Right atrium auricular region (tissue), 2 donors: ENCODE results near the gene SRGAP3. TPM values are rescaled to one million over a fixed set of nuclear protein-coding genes. Genes with fewer than 3 reads are reported as not detected.

Experiments used
- DNase-seq: peaks from one replicate; pipeline ENCODE4 v3.0.0-alpha.2; 2019; ENCODE audit warnings: low spot score
- H3K27ac ChIP-seq, 2 donors: fragments of 200-600 bp; sonication (generic); 1 replicate in 1 of 2; 2 replicates in 1 of 2; pipeline ENCODE4 v1.5.1; 2016 to 2019
- H3K27me3 ChIP-seq, 2 donors: fragments of 200-600 bp; sonication (generic); one replicate each; pipeline versions ENCODE4 v1.5.1 to v1.6.0; 2017 to 2019
- H3K36me3 ChIP-seq: fragments of 200-600 bp; sonication (generic); one replicate; pipeline ENCODE4 v1.5.1; 2016
- H3K4me1 ChIP-seq, 2 donors: fragments of 200-600 bp; sonication (generic); one replicate each; pipeline versions ENCODE4 v1.5.1 to v1.6.0; 2017 to 2019
- H3K4me3 ChIP-seq, 2 donors: fragments of 200-600 bp; sonication (generic); 1 replicate in 1 of 2; 2 replicates in 1 of 2; pipeline ENCODE4 v1.5.1; 2017 to 2019; ENCODE audit warnings: mild to moderate bottlenecking in 1 of 2, moderate library complexity in 1 of 2
- H3K9me3 ChIP-seq, 2 donors: fragments of 200-600 bp; sonication (generic); one replicate each; pipeline ENCODE4 v1.5.1; 2019
- total RNA-seq, 2 donors: library from RNA; depleted of rRNA; stranded (reverse); fragments of >200 nt; gene quantifications; one replicate each; pipeline ENCODE4 v1.1.0, GENCODE V29; 2016
- TF ChIP-seq, protein P1 (sequence below), 2 donors: fragments of 200-600 bp; sonication (generic); IDR thresholded peaks; one replicate each; pipeline ENCODE4 v1.5.1; 2019; ENCODE audit warnings: antibody characterized with exemption in 2 of 2

Gene SRGAP3
- total RNA-seq, 2 donors from 2014 or later, result 4.0 to 5.0 TPM

DNA sequence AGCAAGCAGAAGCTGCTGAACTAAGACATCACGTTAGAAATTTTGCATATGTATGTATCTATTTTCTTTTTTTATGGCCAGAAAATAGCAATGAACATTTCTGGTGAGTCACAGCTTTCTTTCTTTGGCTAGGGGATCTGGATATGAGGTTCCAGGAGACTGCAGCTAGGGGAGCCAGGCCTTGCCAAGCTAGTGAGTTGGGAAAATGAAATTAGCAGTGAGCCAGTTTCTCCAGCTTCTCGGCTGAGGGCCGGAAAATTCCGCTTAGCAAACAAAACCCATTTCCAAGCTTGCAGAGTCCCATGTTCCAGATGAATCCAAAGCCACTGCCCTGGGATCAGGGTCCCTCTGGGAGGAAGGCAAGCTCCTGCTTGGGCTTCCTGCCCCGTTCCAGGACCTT, 137.6 kb downstream of the SRGAP3 start:
- H3K27ac ChIP-seq, result no peak overlapping the region
- H3K4me3 ChIP-seq, result no peak overlapping the region
- no peaks in the 10 kb centered on the region for H3K4me1 ChIP-seq
- no peaks in the 10 kb centered on the region for H3K36me3 ChIP-seq
- H3K27me3 ChIP-seq, result no peaks in the 10 kb centered on the region
- no peaks in the 10 kb centered on the region for H3K9me3 ChIP-seq
- DNase-seq, result peak; percentile 74
- TF ChIP-seq, protein P1, sequence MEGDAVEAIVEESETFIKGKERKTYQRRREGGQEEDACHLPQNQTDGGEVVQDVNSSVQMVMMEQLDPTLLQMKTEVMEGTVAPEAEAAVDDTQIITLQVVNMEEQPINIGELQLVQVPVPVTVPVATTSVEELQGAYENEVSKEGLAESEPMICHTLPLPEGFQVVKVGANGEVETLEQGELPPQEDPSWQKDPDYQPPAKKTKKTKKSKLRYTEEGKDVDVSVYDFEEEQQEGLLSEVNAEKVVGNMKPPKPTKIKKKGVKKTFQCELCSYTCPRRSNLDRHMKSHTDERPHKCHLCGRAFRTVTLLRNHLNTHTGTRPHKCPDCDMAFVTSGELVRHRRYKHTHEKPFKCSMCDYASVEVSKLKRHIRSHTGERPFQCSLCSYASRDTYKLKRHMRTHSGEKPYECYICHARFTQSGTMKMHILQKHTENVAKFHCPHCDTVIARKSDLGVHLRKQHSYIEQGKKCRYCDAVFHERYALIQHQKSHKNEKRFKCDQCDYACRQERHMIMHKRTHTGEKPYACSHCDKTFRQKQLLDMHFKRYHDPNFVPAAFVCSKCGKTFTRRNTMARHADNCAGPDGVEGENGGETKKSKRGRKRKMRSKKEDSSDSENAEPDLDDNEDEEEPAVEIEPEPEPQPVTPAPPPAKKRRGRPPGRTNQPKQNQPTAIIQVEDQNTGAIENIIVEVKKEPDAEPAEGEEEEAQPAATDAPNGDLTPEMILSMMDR (IDR thresholded peaks at IDR 0.05), result no peak

DNA sequence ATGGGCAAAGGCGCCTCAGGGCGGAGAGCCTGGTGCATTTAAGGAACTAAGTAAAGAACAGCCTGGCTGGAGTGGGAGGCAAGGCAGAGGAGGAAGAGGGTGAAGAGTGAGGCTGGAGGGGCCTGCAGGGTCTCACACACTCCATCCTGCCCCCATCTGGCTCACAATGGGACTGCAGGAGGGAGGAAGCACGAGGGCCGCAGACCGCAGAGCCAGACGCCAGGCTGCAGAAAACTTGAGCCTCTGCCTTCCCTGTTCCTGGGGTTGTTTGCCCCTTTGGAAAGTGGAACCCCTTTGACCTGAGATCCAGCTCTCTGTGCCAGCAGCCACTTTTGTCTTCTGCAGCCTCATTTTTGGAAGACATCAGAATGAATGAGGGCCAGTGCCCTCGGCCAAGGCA, 138.0 kb downstream of the SRGAP3 start:
- DNase-seq, result no peak
- TF ChIP-seq, protein P1 (IDR thresholded peaks at IDR 0.05), result no peak
- no peak overlapping the region for H3K27ac ChIP-seq

DNA sequence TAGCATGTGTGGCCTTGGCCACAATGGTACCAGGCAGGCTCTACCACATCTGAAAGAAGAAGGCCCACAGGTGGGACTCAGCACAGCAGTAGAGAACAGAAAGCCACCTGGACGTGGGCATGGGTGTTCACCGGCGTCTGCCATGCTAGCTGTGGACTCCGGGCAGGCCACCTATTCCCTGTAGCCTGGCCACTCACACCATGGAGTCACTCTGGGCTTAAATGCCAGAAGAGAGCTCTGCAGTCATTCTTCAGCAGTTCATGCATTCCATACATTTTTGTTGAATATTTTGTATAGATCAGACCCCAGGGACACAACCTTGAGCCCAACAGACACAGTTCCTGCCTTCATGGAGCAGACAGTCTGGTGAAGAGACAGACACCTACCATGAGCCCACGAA, 138.6 kb downstream of the SRGAP3 start:
- TF ChIP-seq, protein P1 (IDR thresholded peaks at IDR 0.05), result no peak
- no peaks in the 10 kb centered on the region for H3K4me1 ChIP-seq
- H3K4me3 ChIP-seq, result no peak overlapping the region
- H3K27me3 ChIP-seq, result no peaks in the 10 kb centered on the region
- H3K27ac ChIP-seq, result no peak overlapping the region
- DNase-seq, result no peak
- no peaks in the 10 kb centered on the region for H3K36me3 ChIP-seq
- no peaks in the 10 kb centered on the region for H3K9me3 ChIP-seq

More for the DNA sequence above, 138.0 kb downstream of the SRGAP3 start:
- no peak overlapping the region for H3K4me3 ChIP-seq
- H3K36me3 ChIP-seq, result no peaks in the 10 kb centered on the region
- H3K9me3 ChIP-seq, result no peaks in the 10 kb centered on the region
- H3K27me3 ChIP-seq, result no peaks in the 10 kb centered on the region
- H3K4me1 ChIP-seq, result no peaks in the 10 kb centered on the region

DNA sequence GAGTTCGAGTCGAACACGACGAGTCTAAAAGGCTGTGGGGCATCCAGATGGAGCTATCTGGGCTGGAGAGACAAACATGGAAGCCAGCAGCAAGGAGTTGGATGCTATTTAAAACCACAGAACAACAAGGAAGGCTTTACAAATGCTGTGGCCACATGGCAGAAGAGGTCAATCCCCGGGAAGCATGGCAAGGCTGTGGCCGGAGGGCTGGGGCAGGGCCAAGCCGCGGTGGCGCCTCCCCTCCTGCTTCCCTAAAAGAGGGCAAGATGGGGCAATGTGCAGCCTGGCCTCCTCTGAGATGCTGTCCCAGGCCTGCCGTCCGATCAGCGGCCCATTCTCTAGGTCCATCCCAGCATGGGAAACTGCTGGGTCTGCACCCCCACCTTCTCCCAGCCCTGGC, 139.1 kb downstream of the SRGAP3 start:
- no peaks in the 10 kb centered on the region for H3K9me3 ChIP-seq
- H3K27ac ChIP-seq, result no peak overlapping the region
- H3K36me3 ChIP-seq, result no peaks in the 10 kb centered on the region
- no peak for DNase-seq
- H3K4me1 ChIP-seq, result no peaks in the 10 kb centered on the region
- no peak overlapping the region for H3K4me3 ChIP-seq
- H3K27me3 ChIP-seq, result no peaks in the 10 kb centered on the region
- TF ChIP-seq, protein P1 (IDR thresholded peaks at IDR 0.05), result no peak

DNA sequence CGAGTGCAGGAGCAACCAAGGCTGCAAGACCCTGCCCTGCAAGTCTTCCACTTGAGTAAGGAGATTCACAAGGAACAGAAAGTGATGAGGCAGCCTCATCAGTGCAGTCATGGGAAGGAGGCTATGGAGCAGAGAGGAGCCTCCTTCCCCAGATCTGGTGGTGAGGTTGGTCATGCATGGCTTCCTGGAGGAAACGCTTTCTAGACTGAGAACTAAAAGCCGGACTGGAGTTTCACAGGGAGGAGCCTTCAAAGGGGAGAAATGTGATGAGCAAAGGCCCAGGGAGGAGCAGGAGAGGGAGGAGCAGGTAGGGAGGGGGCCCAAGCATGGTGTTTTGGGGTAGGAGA, 139.9 kb downstream of the SRGAP3 start:
- Histone ChIP-seq H3K27ac (no peak overlapping the region), H3K4me3 (no peak overlapping the region), H3K27me3 (no peaks in the 10 kb centered on the region), H3K9me3 (no peaks in the 10 kb centered on the region), H3K36me3 (no peaks in the 10 kb centered on the region), H3K4me1 (no peaks in the 10 kb centered on the region)
- no peak for DNase-seq
- TF ChIP-seq, protein P1 (IDR thresholded peaks at IDR 0.05), result no peak

DNA sequence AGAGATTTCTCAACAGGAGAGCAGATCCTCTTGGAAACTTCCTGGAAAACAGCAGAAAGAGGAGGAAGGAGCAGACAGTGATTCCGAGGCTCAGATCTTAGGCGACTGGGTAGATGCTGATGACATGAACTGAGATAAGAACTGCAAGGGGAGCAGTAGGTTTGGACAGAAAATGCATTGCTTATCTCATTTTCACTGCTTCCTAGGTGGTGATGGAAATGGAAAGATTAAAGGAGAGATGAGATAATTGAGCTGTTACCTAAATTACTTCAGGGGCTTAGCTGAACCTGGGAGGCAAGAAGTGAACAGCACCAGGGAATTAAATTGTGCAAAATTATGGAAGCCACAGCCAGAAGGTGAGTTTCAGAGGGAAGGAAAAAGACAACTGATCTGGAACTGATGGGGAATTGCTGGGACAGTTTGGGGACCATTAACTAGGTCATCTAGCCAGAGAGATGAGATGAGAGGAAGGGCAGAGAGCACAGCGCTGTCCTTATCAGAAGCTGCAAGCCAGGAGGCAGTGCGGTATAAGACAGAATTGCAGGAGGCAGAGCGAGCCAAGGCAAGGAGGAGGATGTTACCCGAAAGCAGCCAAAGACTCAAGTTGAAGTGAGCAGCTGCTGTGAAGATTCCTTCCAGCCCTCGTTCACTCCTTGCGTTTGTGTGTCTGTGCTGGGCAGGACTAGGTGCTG, 140.4 kb downstream of the SRGAP3 start:
- Histone ChIP-seq H3K27me3 (no peaks in the 10 kb centered on the region), H3K27ac (no peak overlapping the region), H3K9me3 (no peaks in the 10 kb centered on the region), H3K4me1 (no peaks in the 10 kb centered on the region), H3K36me3 (no peaks in the 10 kb centered on the region), H3K4me3 (no peak overlapping the region)
- TF ChIP-seq, protein P1 (IDR thresholded peaks at IDR 0.05), result peak in 1 of 2 donors; percentile 16
- DNase-seq, result no peak
